Measurements from ENCODE around the gene PGAP3. TPM values are rescaled to one million over a fixed set of nuclear protein-coding genes. Genes with fewer than 3 reads are reported as not detected.

The PGAP3 gene
- total RNA-seq, 3 donors from 2014 or later, result 14.6 to 16.5 (median 16.3) TPM

GRCh38 chr17:39653662-39654331 is 34.1 kb downstream of the PGAP3 start:
- peaks cover 46% of the 10 kb centered on the region for H3K4me1 Mint-ChIP-seq (ENCODE audit: low read depth)
- ATAC-seq (peak; percentile 71 to 81), DNase-seq (peak; percentile 81)
- no peaks in the 10 kb centered on the region for H3K9me3 Mint-ChIP-seq
- H3K36me3 Mint-ChIP-seq (ENCODE audit: insufficient read depth), result peaks cover 9% of the 10 kb centered on the region
- no peak overlapping the region for H3K4me3 Mint-ChIP-seq
- no peaks in the 10 kb centered on the region for H3K27me3 Mint-ChIP-seq (ENCODE audit: low read depth)

- Mint-ChIP-seq H3K36me3 (ENCODE audit: insufficient read depth) (peaks cover 11% of the 10 kb centered on the region), H3K9me3 (no peaks in the 10 kb centered on the region), H3K4me1 (ENCODE audit: low read depth) (peaks cover 50% of the 10 kb centered on the region), H3K27me3 (ENCODE audit: low read depth) (no peaks in the 10 kb centered on the region), H3K4me3 (no peak overlapping the region)
- no peak for DNase-seq
- peak in 1 of 2 donors; percentile 14 for ATAC-seq
Measured at GRCh38 chr17:39653316-39653661, 34.6 kb downstream of the PGAP3 start.

GRCh38 chr17:39652587-39653315 is 35.1 kb downstream of the PGAP3 start:
- H3K4me3 Mint-ChIP-seq, result no peak overlapping the region
- peaks cover 46% of the 10 kb centered on the region for H3K4me1 Mint-ChIP-seq (ENCODE audit: low read depth)
- ATAC-seq, result no peak
- no peaks in the 10 kb centered on the region for H3K27me3 Mint-ChIP-seq (ENCODE audit: low read depth)
- DNase-seq, result no peak
- no peaks in the 10 kb centered on the region for H3K9me3 Mint-ChIP-seq
- H3K36me3 Mint-ChIP-seq (ENCODE audit: insufficient read depth), result peaks cover 11% of the 10 kb centered on the region

GRCh38 chr17:39651923-39652586 is 35.8 kb downstream of the PGAP3 start:
- DNase-seq, result no peak
- Mint-ChIP-seq H3K4me1 (ENCODE audit: low read depth) (peaks cover 47% of the 10 kb centered on the region), H3K9me3 (no peaks in the 10 kb centered on the region), H3K4me3 (no peak overlapping the region), H3K27me3 (ENCODE audit: low read depth) (no peaks in the 10 kb centered on the region), H3K36me3 (ENCODE audit: insufficient read depth) (peaks cover 11% of the 10 kb centered on the region)
- no peak for ATAC-seq

GRCh38 chr17:39650121-39650579 is 37.7 kb downstream of the PGAP3 start:
- Mint-ChIP-seq H3K4me3 (no peak overlapping the region), H3K9me3 (no peaks in the 10 kb centered on the region), H3K27me3 (ENCODE audit: low read depth) (no peaks in the 10 kb centered on the region), H3K36me3 (ENCODE audit: insufficient read depth) (peaks cover 9% of the 10 kb centered on the region), H3K4me1 (ENCODE audit: low read depth) (peaks cover 48% of the 10 kb centered on the region)
- ATAC-seq (no peak), DNase-seq (no peak)

GRCh38 chr17:39648616-39649366 is 39.1 kb downstream of the PGAP3 start:
- H3K4me3 Mint-ChIP-seq, result no peak overlapping the region
- peaks cover 9% of the 10 kb centered on the region for H3K36me3 Mint-ChIP-seq (ENCODE audit: insufficient read depth)
- H3K9me3 Mint-ChIP-seq, result no peaks in the 10 kb centered on the region
- ATAC-seq (no peak), DNase-seq (no peak)
- no peaks in the 10 kb centered on the region for H3K27me3 Mint-ChIP-seq (ENCODE audit: low read depth)
- peaks cover 45% of the 10 kb centered on the region for H3K4me1 Mint-ChIP-seq (ENCODE audit: low read depth)

- ATAC-seq (no peak), DNase-seq (no peak)
- H3K9me3 Mint-ChIP-seq, result no peaks in the 10 kb centered on the region
- H3K4me3 Mint-ChIP-seq, result no peak overlapping the region
- peaks cover 9% of the 10 kb centered on the region for H3K36me3 Mint-ChIP-seq (ENCODE audit: insufficient read depth)
- peaks cover 55% of the 10 kb centered on the region for H3K4me1 Mint-ChIP-seq (ENCODE audit: low read depth)
- no peaks in the 10 kb centered on the region for H3K27me3 Mint-ChIP-seq (ENCODE audit: low read depth)
Measured at GRCh38 chr17:39647256-39647655, 40.6 kb downstream of the PGAP3 start.

- peaks cover 64% of the 10 kb centered on the region for H3K4me1 Mint-ChIP-seq (ENCODE audit: low read depth)
- no peaks in the 10 kb centered on the region for H3K27me3 Mint-ChIP-seq (ENCODE audit: low read depth)
- no peak for ATAC-seq
- H3K36me3 Mint-ChIP-seq (ENCODE audit: insufficient read depth), result no peaks in the 10 kb centered on the region
- no peaks in the 10 kb centered on the region for H3K9me3 Mint-ChIP-seq
- H3K4me3 Mint-ChIP-seq, result no peak overlapping the region
- no peak for DNase-seq
Measured at GRCh38 chr17:39643271-39643670, 44.6 kb downstream of the PGAP3 start.

- H3K4me1 Mint-ChIP-seq (ENCODE audit: low read depth), result peaks cover 70% of the 10 kb centered on the region
- ATAC-seq, result no peak
- no peak overlapping the region for H3K4me3 Mint-ChIP-seq
- no peaks in the 10 kb centered on the region for H3K27me3 Mint-ChIP-seq (ENCODE audit: low read depth)
- H3K36me3 Mint-ChIP-seq (ENCODE audit: insufficient read depth), result peaks cover 2% of the 10 kb centered on the region
- DNase-seq, result no peak
- no peaks in the 10 kb centered on the region for H3K9me3 Mint-ChIP-seq
Measured at GRCh38 chr17:39642291-39643074, 45.4 kb downstream of the PGAP3 start.

- no peak overlapping the region for H3K4me3 Mint-ChIP-seq
- ATAC-seq, result no peak
- H3K27me3 Mint-ChIP-seq (ENCODE audit: low read depth), result no peaks in the 10 kb centered on the region
- peaks cover 2% of the 10 kb centered on the region for H3K36me3 Mint-ChIP-seq (ENCODE audit: insufficient read depth)
- H3K4me1 Mint-ChIP-seq (ENCODE audit: low read depth), result peaks cover 70% of the 10 kb centered on the region
- no peak for DNase-seq
- no peaks in the 10 kb centered on the region for H3K9me3 Mint-ChIP-seq
Measured at GRCh38 chr17:39641883-39642282, 46.0 kb downstream of the PGAP3 start.

GRCh38 chr17:39641097-39641496 is 46.8 kb downstream of the PGAP3 start:
- no peaks in the 10 kb centered on the region for H3K27me3 Mint-ChIP-seq (ENCODE audit: low read depth)
- H3K4me3 Mint-ChIP-seq, result no peak overlapping the region
- peaks cover 74% of the 10 kb centered on the region for H3K4me1 Mint-ChIP-seq (ENCODE audit: low read depth)
- no peak for DNase-seq
- peaks cover 2% of the 10 kb centered on the region for H3K36me3 Mint-ChIP-seq (ENCODE audit: insufficient read depth)
- ATAC-seq, result no peak
- H3K9me3 Mint-ChIP-seq, result no peaks in the 10 kb centered on the region

GRCh38 chr17:39640591-39641031 is 47.2 kb downstream of the PGAP3 start:
- peaks cover 2% of the 10 kb centered on the region for H3K36me3 Mint-ChIP-seq (ENCODE audit: insufficient read depth)
- no peak for DNase-seq
- no peaks in the 10 kb centered on the region for H3K9me3 Mint-ChIP-seq
- no peaks in the 10 kb centered on the region for H3K27me3 Mint-ChIP-seq (ENCODE audit: low read depth)
- no peak for ATAC-seq
- H3K4me1 Mint-ChIP-seq (ENCODE audit: low read depth), result peaks cover 74% of the 10 kb centered on the region
- H3K4me3 Mint-ChIP-seq, result no peak overlapping the region

GRCh38 chr17:39639566-39640458 is 48.0 kb downstream of the PGAP3 start:
- Mint-ChIP-seq H3K4me1 (ENCODE audit: low read depth) (peaks cover 68% of the 10 kb centered on the region), H3K36me3 (ENCODE audit: insufficient read depth) (peaks cover 2% of the 10 kb centered on the region), H3K4me3 (peak overlapping the region; percentile 55), H3K9me3 (no peaks in the 10 kb centered on the region), H3K27me3 (ENCODE audit: low read depth) (no peaks in the 10 kb centered on the region)
- no peak for ATAC-seq
- no peak for DNase-seq
